Muscle layer of duodenum (tissue), 2 donors: ENCODE data around the gene CHURC1.

Experiments used
- H3K27ac ChIP-seq: one replicate; pipeline ENCODE4 v1.7.0; 2013; ENCODE audit warnings: mild to moderate bottlenecking, low read length
- H3K27me3 ChIP-seq: one replicate; pipeline ENCODE4 v1.7.0; 2013; ENCODE audit warnings: low read depth, mild to moderate bottlenecking, control low read depth, low read length
- H3K36me3 ChIP-seq, 2 donors: one replicate each; pipeline ENCODE4 v1.7.0; 2013; ENCODE audit warnings: low read length in 2 of 2, control low read depth in 1 of 2, mild to moderate bottlenecking in 1 of 2; ENCODE audit not compliant: insufficient read depth in 2 of 2, control insufficient read depth in 1 of 2
- H3K4me1 ChIP-seq, 2 donors: one replicate each; pipeline ENCODE4 v1.7.0; 2013; ENCODE audit warnings: low read length in 2 of 2, mild to moderate bottlenecking in 2 of 2, control low read depth in 1 of 2, moderate library complexity in 1 of 2; ENCODE audit not compliant: insufficient read depth in 2 of 2, control insufficient read depth in 1 of 2
- H3K4me3 ChIP-seq, 2 donors: one replicate each; pipeline ENCODE4 v1.7.0; 2013; ENCODE audit warnings: low read length in 2 of 2, low read depth in 1 of 2, mild to moderate bottlenecking in 1 of 2
- H3K9me3 ChIP-seq, 2 donors: one replicate each; pipeline ENCODE4 v1.7.0; 2013; ENCODE audit warnings: low read length in 2 of 2, control low read depth in 1 of 2, mild to moderate bottlenecking in 1 of 2; ENCODE audit not compliant: control insufficient read depth in 1 of 2
- donor health status: healthy.

Gene CHURC1

GRCh38 chr14:64928239-64929013, 14.2 kb downstream of the CHURC1 start:
- H3K36me3 ChIP-seq: peaks cover 22 to 48% of the 10 kb centered on the region in 2 donors
- H3K27ac ChIP-seq: no peak overlapping the region
- H3K4me3 ChIP-seq: no peak overlapping the region
- no peaks in the 10 kb centered on the region for H3K9me3 ChIP-seq
- H3K4me1 ChIP-seq: peaks cover 5 to 8% of the 10 kb centered on the region in 2 donors
- no peaks in the 10 kb centered on the region for H3K27me3 ChIP-seq

DNA sequence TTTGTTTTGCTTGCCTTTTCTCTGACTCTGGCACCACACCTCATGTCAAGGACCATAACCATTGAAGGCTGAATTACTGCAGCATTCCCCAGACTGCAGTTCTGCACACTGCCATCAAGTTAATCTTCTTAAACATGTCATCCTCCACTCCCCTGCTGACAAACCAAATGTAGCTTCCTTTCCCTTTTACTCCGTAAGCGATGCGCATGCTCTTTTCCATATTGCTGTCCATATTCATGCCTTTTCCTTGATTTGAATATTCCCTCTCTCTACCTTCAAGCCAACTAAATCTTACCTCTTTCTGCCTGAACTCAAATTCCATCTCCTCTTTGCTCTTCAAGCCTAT, 14.7 kb downstream of the CHURC1 start:
- Histone ChIP-seq H3K36me3 (peaks cover 22 to 51% of the 10 kb centered on the region in 2 donors), H3K27me3 (no peaks in the 10 kb centered on the region), H3K9me3 (no peaks in the 10 kb centered on the region), H3K4me1 (peaks cover 5 to 8% of the 10 kb centered on the region in 2 donors), H3K27ac (no peak overlapping the region), H3K4me3 (no peak overlapping the region)

GRCh38 chr14:64930085-64930843, 16.0 kb downstream of the CHURC1 start:
- no peaks in the 10 kb centered on the region for H3K9me3 ChIP-seq
- H3K4me3 ChIP-seq: no peak overlapping the region
- H3K4me1 ChIP-seq: peaks cover 5 to 8% of the 10 kb centered on the region in 2 donors
- peak overlapping the region; percentile 34 for H3K27ac ChIP-seq
- H3K27me3 ChIP-seq: no peaks in the 10 kb centered on the region
- H3K36me3 ChIP-seq: peaks cover 17 to 41% of the 10 kb centered on the region in 2 donors

GRCh38 chr14:64931123-64931522, 16.9 kb downstream of the CHURC1 start:
- no peaks in the 10 kb centered on the region for H3K27me3 ChIP-seq
- peaks cover 16 to 41% of the 10 kb centered on the region in 2 donors for H3K36me3 ChIP-seq
- no peak overlapping the region for H3K27ac ChIP-seq

DNA sequence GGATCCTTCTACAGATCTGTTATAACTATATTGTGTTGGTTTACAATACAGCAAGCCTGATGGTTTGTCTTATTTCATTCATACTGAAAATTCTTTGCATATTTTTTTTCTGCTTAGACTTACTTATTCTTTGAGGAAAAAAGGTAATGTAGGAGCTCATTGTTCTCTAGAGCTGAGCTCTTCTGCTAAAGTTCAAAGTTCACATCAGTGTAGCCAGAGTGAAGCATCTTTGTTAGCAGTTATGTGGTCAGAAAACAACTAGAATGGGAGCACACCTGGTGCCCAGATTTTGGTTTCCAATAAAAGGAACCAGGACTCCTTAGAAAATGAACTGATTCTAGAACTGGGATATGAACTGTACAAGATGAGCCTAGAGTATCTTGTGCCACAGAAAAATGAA, 18.0 kb downstream of the CHURC1 start:
- no peak overlapping the region for H3K4me3 ChIP-seq
- no peaks in the 10 kb centered on the region for H3K27me3 ChIP-seq
- peaks cover 5 to 11% of the 10 kb centered on the region in 2 donors for H3K4me1 ChIP-seq
- H3K36me3 ChIP-seq: peaks cover 8 to 30% of the 10 kb centered on the region in 2 donors
- no peaks in the 10 kb centered on the region for H3K9me3 ChIP-seq
- H3K27ac ChIP-seq: peak overlapping the region; percentile 1

More at GRCh38 chr14:64931123-64931522, 16.9 kb downstream of the CHURC1 start:
- Histone ChIP-seq H3K4me1 (peaks cover 5 to 8% of the 10 kb centered on the region in 2 donors), H3K9me3 (no peaks in the 10 kb centered on the region), H3K4me3 (no peak overlapping the region)

DNA sequence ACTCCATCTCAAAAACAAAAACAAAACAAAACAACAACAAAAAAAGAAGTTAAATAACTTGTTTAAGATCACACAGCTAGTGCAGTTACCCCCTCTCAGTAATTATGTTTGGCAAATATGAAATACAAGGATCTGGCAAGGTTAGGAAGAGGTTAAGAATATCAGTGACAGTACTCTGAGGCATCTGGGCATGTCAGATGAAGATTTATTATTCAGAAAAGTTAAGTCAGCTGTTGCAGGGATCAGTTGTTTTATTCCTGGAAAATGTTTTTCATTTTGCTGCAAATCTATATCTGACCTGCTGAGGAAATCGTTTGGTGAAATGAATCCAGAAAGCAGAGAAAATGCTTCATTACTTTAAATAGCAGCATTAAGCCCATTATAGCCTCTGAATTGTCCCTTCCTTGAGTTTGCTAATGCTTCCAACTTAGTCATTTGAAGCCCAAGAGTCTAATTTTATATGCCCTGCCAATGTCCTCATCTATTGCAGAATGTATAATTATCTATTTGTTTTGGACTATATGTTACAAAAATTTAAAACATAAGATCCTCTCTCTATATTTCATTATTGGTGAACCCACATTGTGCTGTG, 20.2 kb downstream of the CHURC1 start:
- Histone ChIP-seq H3K27me3 (no peaks in the 10 kb centered on the region), H3K4me3 (no peak overlapping the region), H3K9me3 (no peaks in the 10 kb centered on the region), H3K36me3 (peaks cover 0 to 20% of the 10 kb centered on the region in 2 donors), H3K27ac (no peak overlapping the region), H3K4me1 (peaks cover under 1 to 10% of the 10 kb centered on the region in 2 donors)

DNA sequence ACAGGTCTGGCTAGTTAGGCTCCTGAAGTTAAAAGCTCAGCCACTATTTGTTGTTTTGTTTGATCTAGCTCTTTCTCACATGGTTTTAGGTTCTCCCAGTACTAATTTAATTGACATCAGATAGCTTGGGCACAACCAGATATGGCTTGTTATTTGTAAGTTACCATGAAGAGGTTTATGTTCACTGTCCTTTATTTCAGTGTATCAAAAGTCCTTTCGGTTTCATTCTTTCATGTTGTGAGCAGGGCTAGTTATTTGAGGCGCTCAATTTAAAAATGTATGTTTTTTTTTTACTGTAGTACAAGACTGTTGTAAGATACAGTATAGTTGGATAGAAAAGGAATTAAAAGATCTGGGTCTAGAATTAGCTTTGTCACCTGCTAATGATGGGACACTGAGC, 21.3 kb downstream of the CHURC1 start:
- Histone ChIP-seq H3K4me1 (peaks cover 0 to 7% of the 10 kb centered on the region in 2 donors), H3K36me3 (peaks cover 3 to 20% of the 10 kb centered on the region in 2 donors), H3K4me3 (no peak overlapping the region), H3K9me3 (no peaks in the 10 kb centered on the region), H3K27ac (no peak overlapping the region), H3K27me3 (no peaks in the 10 kb centered on the region)

DNA sequence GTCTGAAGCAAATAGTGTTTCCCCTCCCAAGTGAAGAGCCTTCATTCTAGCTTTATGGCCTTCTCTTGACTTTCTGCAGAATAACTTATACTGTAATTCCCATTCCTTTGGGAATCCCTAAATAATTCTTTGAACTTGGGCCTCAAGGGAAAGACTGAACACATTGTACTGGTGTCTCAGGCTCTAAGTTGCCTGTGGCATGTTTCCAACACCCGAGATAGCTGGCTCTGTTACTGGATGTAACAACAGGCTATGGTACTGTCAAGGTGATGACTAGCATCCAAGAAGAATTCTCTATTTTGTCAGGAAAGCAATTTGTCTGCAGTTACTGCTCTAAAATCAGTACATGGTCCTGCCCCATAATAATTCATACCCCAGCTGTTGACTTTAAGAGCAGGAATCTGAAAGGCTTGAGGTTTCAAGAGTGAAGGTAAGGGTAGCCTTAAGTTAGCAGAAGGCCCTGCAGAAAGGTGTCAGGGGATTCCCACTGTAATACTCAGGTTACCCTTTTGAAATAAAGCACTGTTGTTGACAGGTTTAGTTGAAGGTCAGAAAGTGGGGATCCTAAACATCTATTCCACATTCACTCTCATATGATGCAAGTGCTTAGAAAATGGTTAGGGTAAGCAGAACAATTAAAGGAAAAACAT, 23.0 kb downstream of the CHURC1 start:
- Histone ChIP-seq H3K36me3 (peaks cover 4 to 13% of the 10 kb centered on the region in 2 donors), H3K9me3 (no peaks in the 10 kb centered on the region), H3K4me1 (peaks cover 0 to 7% of the 10 kb centered on the region in 2 donors), H3K27me3 (no peaks in the 10 kb centered on the region), H3K27ac (no peak overlapping the region), H3K4me3 (no peak overlapping the region)

DNA sequence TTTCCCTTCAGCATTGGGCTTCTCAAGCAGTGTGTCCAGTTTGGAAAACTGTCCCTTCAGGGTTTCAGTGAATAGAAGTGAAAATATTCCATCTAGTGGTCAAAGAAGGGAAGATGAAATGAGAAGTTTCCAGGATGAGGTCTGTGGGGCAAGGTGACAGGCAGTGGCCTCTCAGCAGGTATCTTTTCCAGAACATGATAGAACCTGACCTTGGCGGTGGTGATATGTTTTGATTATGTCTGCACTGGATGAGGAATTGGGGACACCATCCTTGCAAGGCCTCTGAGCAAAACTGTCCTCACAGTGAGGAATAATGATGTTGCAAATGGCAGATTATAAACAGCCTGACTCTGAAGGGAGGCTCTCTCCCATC, 23.6 kb downstream of the CHURC1 start:
- Histone ChIP-seq H3K4me3 (no peak overlapping the region), H3K9me3 (no peaks in the 10 kb centered on the region), H3K36me3 (peaks cover 4 to 9% of the 10 kb centered on the region in 2 donors), H3K27me3 (no peaks in the 10 kb centered on the region), H3K4me1 (peaks cover 0 to 7% of the 10 kb centered on the region in 2 donors), H3K27ac (no peak overlapping the region)

- H3K4me1 ChIP-seq: peaks cover 0 to 7% of the 10 kb centered on the region in 2 donors
- H3K27ac ChIP-seq: peak overlapping the region; percentile 20
- no peaks in the 10 kb centered on the region for H3K27me3 ChIP-seq
- H3K4me3 ChIP-seq: no peak overlapping the region
- peaks cover 0 to 4% of the 10 kb centered on the region in 2 donors for H3K36me3 ChIP-seq
- H3K9me3 ChIP-seq: no peaks in the 10 kb centered on the region
Measured at GRCh38 chr14:64938972-64939816, 24.9 kb downstream of the CHURC1 start.
